Erythroblast (primary cell): ENCODE measurements around the gene DSG1.

ENCODE experiments used
- GATA1 ChIP-seq: IDR thresholded peaks from 2 replicates; pipeline ENCODE4 v1.6.1; 2011; ENCODE audit warnings: low read depth, mild to moderate bottlenecking, control low read depth, low read length, moderate library complexity
- POLR2A ChIP-seq: IDR thresholded peaks from 2 replicates; pipeline ENCODE4 v1.6.1; 2011; ENCODE audit warnings: mild to moderate bottlenecking, low read length

DNA sequence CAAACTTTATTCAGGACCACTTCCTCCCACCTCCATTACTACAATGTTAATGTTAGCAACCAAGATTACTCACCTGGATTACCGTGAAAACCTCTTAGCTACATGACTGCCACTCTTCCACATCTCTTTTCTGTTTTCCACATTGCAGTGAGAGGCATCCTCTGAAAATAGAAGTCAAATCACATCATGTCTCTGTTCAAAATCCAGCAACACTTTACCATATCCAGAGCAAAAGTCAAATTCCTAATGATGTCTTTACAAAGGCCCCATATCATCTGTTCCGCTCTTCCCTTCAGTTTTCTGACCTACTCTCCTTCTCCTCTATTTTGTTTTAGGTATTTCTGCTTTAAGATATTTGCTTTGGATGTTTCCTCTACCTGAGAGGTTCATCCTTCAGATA lies 37.5 kb upstream of the DSG1 start:
- no peak for TF ChIP-seq POLR2A
- no peak for TF ChIP-seq GATA1
